HG03159 (cell line): ENCODE data around the gene LRRIQ4.

Experiments used
- ATAC-seq: cut with Tn5 transposase; IDR thresholded peaks from one replicate; pipeline ENCODE4 v1.9.1; 2021; ENCODE audit warnings: mild to moderate bottlenecking, moderate library complexity; ENCODE audit not compliant: unreplicated experiment

LRRIQ4 gene

GRCh38 chr3:169850618-169851017 is 37.9 kb downstream of the LRRIQ4 start:
- no peak for ATAC-seq

GRCh38 chr3:169855514-169855913 is 42.8 kb downstream of the LRRIQ4 start:
- ATAC-seq: no peak

- no peak for ATAC-seq
Observed at GRCh38 chr3:169857811-169858210, 45.1 kb downstream of the LRRIQ4 start.

GRCh38 chr3:169861871-169862270 is 49.2 kb downstream of the LRRIQ4 start:
- no peak for ATAC-seq

- peak; percentile 48 for ATAC-seq
Observed at GRCh38 chr3:169863458-169863899, 50.8 kb downstream of the LRRIQ4 start.

GRCh38 chr3:169864270-169864669 is 51.6 kb downstream of the LRRIQ4 start:
- ATAC-seq: no peak

- peak; percentile 50 for ATAC-seq
Observed at GRCh38 chr3:169865176-169865767, 52.6 kb downstream of the LRRIQ4 start.

- no peak for ATAC-seq
Observed at GRCh38 chr3:169867584-169868210, 55.0 kb downstream of the LRRIQ4 start.

GRCh38 chr3:169868369-169868768 is 55.7 kb downstream of the LRRIQ4 start:
- no peak for ATAC-seq

GRCh38 chr3:169869484-169870220 is 57.0 kb downstream of the LRRIQ4 start, which contains the start of gene LRRC31:
TSS of gene LRRC31 (minus strand) at chr3:169869935. CDS start at chr3:169869807, 128 bp downstream.
- ATAC-seq: no peak

GRCh38 chr3:169871129-169871886 is 58.6 kb downstream of the LRRIQ4 start:
- ATAC-seq: no peak

- no peak for ATAC-seq
Observed at GRCh38 chr3:169879013-169879557, 66.4 kb downstream of the LRRIQ4 start.

- ATAC-seq: no peak
Observed at GRCh38 chr3:169879845-169880575, 67.3 kb downstream of the LRRIQ4 start.

GRCh38 chr3:169880576-169881250 is 68.0 kb downstream of the LRRIQ4 start:
- ATAC-seq: no peak

GRCh38 chr3:169886671-169887070 is 74.0 kb downstream of the LRRIQ4 start:
- no peak for ATAC-seq
